SK-N-SH (cell line): ENCODE data around the gene COX14. TPM values are rescaled to one million over a fixed set of nuclear protein-coding genes. Genes with fewer than 3 reads are reported as not detected.

Experiments used
- CTCF ChIA-PET: fragments of 300-600, 350-600 bp; formaldehyde crosslinking; extraction: SDS; loops from one replicate; lab custom pipeline; 2021; lab: Yijun Ruan, JAX
- POLR2A ChIA-PET: fragments of 350-600 bp; sonication (Branson Sonifier 250); formaldehyde crosslinking; extraction: SDS; loops from one replicate; lab custom pipeline; 2020; ENCODE audit warnings: antibody characterized with exemption, inconsistent platforms; lab: Yijun Ruan, JAX
- DNase-seq: peaks from one replicate; pipeline ENCODE4 v3.0.0; 2012
- H2AFZ ChIP-seq: fragments of 200-600 bp; sonication (generic); 2 replicates; pipeline ENCODE4 v1.8.1; 2016; ENCODE audit warnings: antibody characterized with exemption, mild to moderate bottlenecking, low read depth
- H3F3A ChIP-seq: fragments of 200-600 bp; sonication (generic); replicated peaks from 2 replicates; pipeline ENCODE3; 2016; ENCODE audit warnings: antibody characterized with exemption, mild to moderate bottlenecking; ENCODE audit not compliant: insufficient read depth
- H3K27ac ChIP-seq, 2 experiments: fragments of 200-500 bp in 1 of 2; fragments of 200-600 bp in 1 of 2; sonication (Bioruptor generic) in 1 of 2; sonication (generic), shearing (Covaris generic) in 1 of 2; 2 replicates each; pipeline versions ENCODE4 v1.5.1 to v1.6.1; 2014 to 2016; ENCODE audit warnings: low read depth in 2 of 2, inconsistent platforms in 1 of 2, low read length in 1 of 2, mild to moderate bottlenecking in 1 of 2, mixed read lengths in 1 of 2
- H3K27me3 ChIP-seq: fragments of 200-600 bp; sonication (generic), shearing (Covaris generic); 2 replicates; pipeline ENCODE4 v1.6.1; 2016; ENCODE audit warnings: mixed run types; ENCODE audit not compliant: insufficient read depth
- H3K36me3 ChIP-seq, 2 experiments: fragments of 200-500 bp in 1 of 2; fragments of 200-600 bp in 1 of 2; sonication (Bioruptor generic) in 1 of 2; sonication (generic) in 1 of 2; replicated peaks in 1 of 2; 2 replicates each; pipeline versions ENCODE3 to v1.5.1; 2014 to 2016; ENCODE audit warnings: low read length in 1 of 2, mild to moderate bottlenecking in 1 of 2; ENCODE audit not compliant: insufficient read depth in 2 of 2, control insufficient read depth in 1 of 2
- H3K4me1 ChIP-seq, 2 experiments: fragments of 200-500 bp in 1 of 2; fragments of 200-600 bp in 1 of 2; sonication (Bioruptor generic) in 1 of 2; sonication (generic), shearing (Covaris generic) in 1 of 2; 2 replicates each; pipeline versions ENCODE4 v1.5.1 to v1.6.1; 2014 to 2016; ENCODE audit warnings: low read depth in 1 of 2, low read length in 1 of 2, mixed run types in 1 of 2; ENCODE audit not compliant: insufficient read depth in 2 of 2, control insufficient read depth in 1 of 2
- H3K4me2 ChIP-seq: fragments of 200-600 bp; sonication (generic), shearing (Covaris generic); 2 replicates; pipeline ENCODE4 v1.6.1; 2017; ENCODE audit warnings: mixed run types
- H3K4me3 ChIP-seq, 2 experiments: fragments of 200-500 bp in 1 of 2; fragments of 200-600 bp in 1 of 2; sonication (Bioruptor generic) in 1 of 2; sonication (generic), shearing (Covaris generic) in 1 of 2; 2 replicates each; pipeline versions ENCODE4 v1.5.1 to v1.8.1; 2014 to 2016; ENCODE audit warnings: low read depth in 2 of 2, inconsistent platforms in 1 of 2, low read length in 1 of 2, mild to moderate bottlenecking in 1 of 2, mixed read lengths in 1 of 2, moderate library complexity in 1 of 2
- H3K79me2 ChIP-seq: fragments of 200-600 bp; sonication (generic); 2 replicates; pipeline ENCODE4 v1.8.1; 2017; ENCODE audit warnings: mild to moderate bottlenecking; ENCODE audit not compliant: insufficient read depth
- H3K9ac ChIP-seq: fragments of 200-600 bp; sonication (generic); 2 replicates; pipeline ENCODE4 v1.6.1; 2017; ENCODE audit warnings: mixed run types
- H3K9me2 ChIP-seq: fragments of 200-600 bp; sonication (generic); 2 replicates; pipeline ENCODE4 v1.6.1; 2017; ENCODE audit warnings: mixed run types
- H3K9me3 ChIP-seq: fragments of 200-600 bp; sonication (generic); 2 replicates; pipeline ENCODE4 v1.6.1; 2017; ENCODE audit warnings: mixed run types, mild to moderate bottlenecking, moderate library complexity
- H4K20me1 ChIP-seq: fragments of 200-600 bp; sonication (generic); 2 replicates; pipeline ENCODE4 v1.6.1; 2017; ENCODE audit warnings: mild to moderate bottlenecking, mixed run types; ENCODE audit not compliant: insufficient read depth
- ELF1 ChIP-seq: IDR thresholded peaks from 2 replicates; pipeline ENCODE4 v1.4.0; 2012
- EP300 ChIP-seq, 2 experiments: IDR thresholded peaks; 2 replicates each; pipeline versions ENCODE4 v1.4.0 to v1.6.1; 2012; ENCODE audit warnings: borderline replicate concordance in 1 of 2, low read depth in 1 of 2, low read length in 1 of 2
- EZH2phosphoT487 ChIP-seq: fragments of 200-600 bp; sonication (generic); IDR thresholded peaks from 2 replicates; pipeline ENCODE4 v1.6.1; 2017; ENCODE audit warnings: low read depth, mixed run types, mild to moderate bottlenecking, antibody characterized with exemption, moderate library complexity, borderline replicate concordance
- FOSL2 ChIP-seq: IDR thresholded peaks from 2 replicates; pipeline ENCODE4 v1.4.0; 2012; ENCODE audit warnings: low read depth, mild to moderate bottlenecking, moderate library complexity, borderline replicate concordance
- FOXJ3 ChIP-seq: sonication (generic); formaldehyde crosslinking; IDR thresholded peaks from 2 replicates; pipeline ENCODE4 v1.5.1; 2020; ENCODE audit warnings: mild to moderate bottlenecking, missing genetic modification reagents
- FOXM1 ChIP-seq: IDR thresholded peaks from 2 replicates; pipeline ENCODE4 v1.4.0; 2012; ENCODE audit warnings: low read depth, mild to moderate bottlenecking
- GATA2 ChIP-seq: sonication (generic); formaldehyde crosslinking; IDR thresholded peaks from 2 replicates; pipeline ENCODE4 v1.5.0; 2020; ENCODE audit warnings: mild to moderate bottlenecking, missing genetic modification reagents
- JUND ChIP-seq: IDR thresholded peaks from 2 replicates; pipeline ENCODE4 v1.4.0; 2012
- MXI1 ChIP-seq: IDR thresholded peaks from 2 replicates; pipeline ENCODE4 v1.6.1; 2012; ENCODE audit warnings: mild to moderate bottlenecking, low read depth, low read length, improper control_type of control experiment
- NFIC ChIP-seq: IDR thresholded peaks from 2 replicates; pipeline ENCODE4 v1.4.0; 2012; ENCODE audit warnings: borderline replicate concordance
- NRF1 ChIP-seq: IDR thresholded peaks from 2 replicates; pipeline ENCODE4 v1.6.1; 2012; ENCODE audit warnings: low read depth, mild to moderate bottlenecking, low read length
- POLR2AphosphoS5 ChIP-seq: IDR thresholded peaks from 2 replicates; pipeline ENCODE4 v1.6.1; 2012; ENCODE audit warnings: low read depth, low read length
- RAD21 ChIP-seq: IDR thresholded peaks from 2 replicates; pipeline ENCODE4 v1.6.1; 2012; ENCODE audit warnings: mild to moderate bottlenecking, low read length
- RCOR1 ChIP-seq: fragments of 150-350 bp; IDR thresholded peaks from 2 replicates; pipeline ENCODE4 v1.6.1; 2017; ENCODE audit warnings: antibody characterized with exemption, low read length
- SIN3A ChIP-seq: IDR thresholded peaks from 2 replicates; pipeline ENCODE4 v1.6.1; 2012; ENCODE audit warnings: low read depth, mild to moderate bottlenecking, low read length, moderate library complexity, borderline replicate concordance
- SMC3 ChIP-seq: IDR thresholded peaks from 2 replicates; pipeline ENCODE4 v1.6.1; 2012; ENCODE audit warnings: low read depth, low read length, improper control_type of control experiment
- TEAD4 ChIP-seq: IDR thresholded peaks from 2 replicates; pipeline ENCODE4 v1.4.0; 2012; ENCODE audit warnings: mild to moderate bottlenecking, borderline replicate concordance; ENCODE audit not compliant: insufficient read depth
- WGBS: methylation state at CpG from one replicate; pipeline ENCODE4 v1.1.6; 2017; ENCODE audit warnings: low lambda C conversion rate; 5-methylcytosine and 5-hydroxymethylcytosine counted together
- polyA plus RNA-seq, 3 experiments: library from polyadenylated mRNA; depleted of rRNA; stranded (reverse); fragments of >200 nt; gene quantifications; 2 replicates each; pipeline ENCODE4 v1.2.3, GENCODE V29; 2012
- TF ChIP-seq, protein P1 (sequence below): IDR thresholded peaks from 2 replicates; pipeline ENCODE4; 2012
- TF ChIP-seq, protein P2 (sequence below): IDR thresholded peaks from 2 replicates; pipeline ENCODE4 v1.4.0; 2012; ENCODE audit warnings: low read depth, borderline replicate concordance

COX14 gene
- polyA plus RNA-seq, 1 of the 3 experiments (the other 2 are of a cell fraction) = 204 TPM

GRCh38 chr12:50085615-50086072 is 26.4 kb upstream of the COX14 start:
- POLR2A ChIA-PET = interaction anchor here (0.6 to 2.7 kb wide), 13 partner anchors 8 to 243 kb away, joined by 3 to 23 read pairs (median 4); partner anchors contain the start of genes BCDIN3D, COX14 and GPD1

DNA sequence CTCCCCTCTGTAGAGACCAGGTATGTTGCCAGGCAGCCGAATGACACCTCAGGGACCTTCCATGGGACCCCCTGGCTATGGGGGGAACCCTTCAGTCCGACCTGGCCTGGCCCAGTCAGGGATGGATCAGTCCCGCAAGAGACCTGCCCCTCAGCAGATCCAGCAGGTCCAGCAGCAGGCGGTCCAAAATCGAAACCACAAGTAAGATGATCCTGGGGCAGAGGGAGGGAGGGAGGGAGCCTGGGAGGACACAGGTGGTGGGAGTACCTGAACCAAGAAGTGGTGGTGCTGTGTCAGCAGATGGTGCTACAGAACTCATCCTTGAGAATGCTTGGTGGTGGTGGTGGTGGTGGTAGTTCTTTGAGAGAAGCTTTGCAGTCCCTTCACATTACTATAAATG is 25.9 kb upstream of the COX14 start:
- Histone ChIP-seq H3K4me2 (peak overlapping the region; percentile 88), H3K9me3 (no peaks in the 10 kb centered on the region), H3K9me2 (no peaks in the 10 kb centered on the region), H2AFZ (no peak overlapping the region), H3K4me3 (peak overlapping the region; percentile 77 to 79), H3K4me1 (peaks cover 18 to 22% of the 10 kb centered on the region in 2 experiments), H3K9ac (peak overlapping the region; percentile 89), H4K20me1 (peaks cover 22% of the 10 kb centered on the region), H3F3A (peaks cover 43% of the 10 kb centered on the region), H3K79me2 (peaks cover 38% of the 10 kb centered on the region), H3K27me3 (no peaks in the 10 kb centered on the region), H3K36me3 (peaks cover 25 to 41% of the 10 kb centered on the region in 2 experiments), H3K27ac (peak overlapping the region; percentile 87 to 91; a peak in 3 of 4 replicates)
- POLR2A ChIA-PET = interaction anchor here (0.6 to 2.7 kb wide), 5 partner anchors 8 to 71 kb away, joined by 3 to 19 read pairs (median 5); partner anchors contain the start of gene COX14
- no peak for TF ChIP-seq SIN3A
- TF ChIP-seq FOXJ3 (CRISPR knock-in tag) = no peak
- TF ChIP-seq TEAD4 = no peak
- TF ChIP-seq POLR2AphosphoS5 = no peak
- TF ChIP-seq MXI1 = no peak
- TF ChIP-seq EP300 (IDR thresholded peaks at IDR 0.05; ENCODE audit: borderline replicate concordance in 1 of 2, low read depth in 1 of 2, low read length in 1 of 2) = no peak
- TF ChIP-seq, protein P1, sequence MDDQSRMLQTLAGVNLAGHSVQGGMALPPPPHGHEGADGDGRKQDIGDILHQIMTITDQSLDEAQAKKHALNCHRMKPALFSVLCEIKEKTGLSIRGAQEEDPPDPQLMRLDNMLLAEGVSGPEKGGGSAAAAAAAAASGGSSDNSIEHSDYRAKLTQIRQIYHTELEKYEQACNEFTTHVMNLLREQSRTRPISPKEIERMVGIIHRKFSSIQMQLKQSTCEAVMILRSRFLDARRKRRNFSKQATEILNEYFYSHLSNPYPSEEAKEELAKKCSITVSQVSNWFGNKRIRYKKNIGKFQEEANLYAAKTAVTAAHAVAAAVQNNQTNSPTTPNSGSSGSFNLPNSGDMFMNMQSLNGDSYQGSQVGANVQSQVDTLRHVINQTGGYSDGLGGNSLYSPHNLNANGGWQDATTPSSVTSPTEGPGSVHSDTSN = no peak
- TF ChIP-seq FOSL2 = no peak
- TF ChIP-seq ELF1 = no peak
- TF ChIP-seq, protein P2, sequence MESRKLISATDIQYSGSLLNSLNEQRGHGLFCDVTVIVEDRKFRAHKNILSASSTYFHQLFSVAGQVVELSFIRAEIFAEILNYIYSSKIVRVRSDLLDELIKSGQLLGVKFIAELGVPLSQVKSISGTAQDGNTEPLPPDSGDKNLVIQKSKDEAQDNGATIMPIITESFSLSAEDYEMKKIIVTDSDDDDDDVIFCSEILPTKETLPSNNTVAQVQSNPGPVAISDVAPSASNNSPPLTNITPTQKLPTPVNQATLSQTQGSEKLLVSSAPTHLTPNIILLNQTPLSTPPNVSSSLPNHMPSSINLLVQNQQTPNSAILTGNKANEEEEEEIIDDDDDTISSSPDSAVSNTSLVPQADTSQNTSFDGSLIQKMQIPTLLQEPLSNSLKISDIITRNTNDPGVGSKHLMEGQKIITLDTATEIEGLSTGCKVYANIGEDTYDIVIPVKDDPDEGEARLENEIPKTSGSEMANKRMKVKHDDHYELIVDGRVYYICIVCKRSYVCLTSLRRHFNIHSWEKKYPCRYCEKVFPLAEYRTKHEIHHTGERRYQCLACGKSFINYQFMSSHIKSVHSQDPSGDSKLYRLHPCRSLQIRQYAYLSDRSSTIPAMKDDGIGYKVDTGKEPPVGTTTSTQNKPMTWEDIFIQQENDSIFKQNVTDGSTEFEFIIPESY = no peak
- no peak for TF ChIP-seq FOXM1
- CTCF ChIA-PET = interaction anchor here (0.6 to 5.4 kb wide), 6 partner anchors 23 to 228 kb away, joined by 3 to 51 read pairs (median 4); partner anchors contain the start of gene COX14
- WGBS = 69% methylated on average over 5 of the region's 5 CpGs
- no peak for DNase-seq

More at GRCh38 chr12:50085615-50086072, 26.4 kb upstream of the COX14 start:
- Histone ChIP-seq H3K79me2 (peaks cover 38% of the 10 kb centered on the region), H2AFZ (no peak overlapping the region), H3K4me2 (peak overlapping the region; percentile 88), H3K9me2 (no peaks in the 10 kb centered on the region), H3K9ac (peak overlapping the region; percentile 89), H3K4me1 (peaks cover 18 to 22% of the 10 kb centered on the region in 2 experiments), H3K27me3 (no peaks in the 10 kb centered on the region), H3K4me3 (peak overlapping the region; percentile 77 to 79), H4K20me1 (peaks cover 22% of the 10 kb centered on the region), H3F3A (peaks cover 43% of the 10 kb centered on the region), H3K36me3 (peaks cover 21 to 41% of the 10 kb centered on the region in 2 experiments), H3K27ac (peak overlapping the region; percentile 87 to 91), H3K9me3 (no peaks in the 10 kb centered on the region)
- no peak for DNase-seq
- TF ChIP-seq FOSL2 (no peak), NFIC (no peak), GATA2 (no peak), POLR2AphosphoS5 (no peak), RAD21 (no peak), SMC3 (no peak), RCOR1 (no peak), EP300 (IDR thresholded peaks at IDR 0.05; ENCODE audit: borderline replicate concordance in 1 of 2, low read depth in 1 of 2, low read length in 1 of 2) (no peak), JUND (no peak), EZH2phosphoT487 (no peak), NRF1 (no peak), ELF1 (no peak), FOXM1 (no peak), TEAD4 (no peak)
- TF ChIP-seq, protein P1 = no peak
- CTCF ChIA-PET = interaction anchor here (0.6 to 5.4 kb wide), 21 partner anchors 11 to 229 kb away, joined by 3 to 51 read pairs (median 4); partner anchors contain the start of genes CERS5 and COX14
- 15% methylated on average over 8 of the region's 8 CpGs for WGBS
